ENCODE results near the gene RUBCNL.
"Not testable (repeated sequence)": the region's sequence is repeated elsewhere in the genome, so short reads cannot be mapped to it uniquely, and the experiment has no call there.

RUBCNL gene

GRCh38 chr13:46387064-46387851 lies at the start of gene RUBCNL (continued):
- TF ChIP-seq ZNF24 (tag by site-specific recombination; IDR thresholded peaks at IDR 0.05) (no peak), KLF9 (tag by site-specific recombination; IDR thresholded peaks at IDR 0.05; ENCODE audit: low read depth) (peak; percentile 74; the same call in 1 of the 2 replicates), ZEB2 (tag by site-specific recombination; IDR thresholded peaks at IDR 0.05) (peak; percentile 77), ZBTB26 (tag by site-specific recombination; optimal IDR thresholded peaks at IDR 0.05) (peak; percentile 98), SP2 (tag by site-specific recombination; IDR thresholded peaks at IDR 0.05) (peak; percentile 65)

- H3K9me3 ChIP-seq (ENCODE audit: control insufficient read depth, insufficient read depth, low read depth, low read length); H3K27ac ChIP-seq (ENCODE audit: extremely low read depth, low read depth, low read length); H3K4me1 ChIP-seq (ENCODE audit: control insufficient read depth, insufficient read depth, low read length); H3K36me3 ChIP-seq (ENCODE audit: control insufficient read depth in 2 of 2, insufficient read depth in 1 of 2, low read length in 2 of 2); CTCF ChIA-PET; H3K4me3 ChIP-seq (ENCODE audit: low read depth, low read length): not testable (repeated sequence)
- POLR2A ChIA-PET = interaction anchor here (0.6 kb wide), 1 partner anchor 203 kb away, joined by 4 read pairs; no protein-coding TSS in a partner anchor
Observed at GRCh38 chr13:46429558-46429957, 42.5 kb upstream of the RUBCNL start.

- ChIA-PET POLR2A (no interaction called here), CTCF (no interaction called here)
- TF ChIP-seq ZNF311 (tag by site-specific recombination; IDR thresholded peaks at IDR 0.05; ENCODE audit: borderline replicate concordance) (no peak), ZNF146 (tag by site-specific recombination; IDR thresholded peaks at IDR 0.05) (no peak), TSHZ1 (tag by site-specific recombination; IDR thresholded peaks at IDR 0.05; ENCODE audit: borderline replicate concordance) (no peak), ZNF423 (tag by site-specific recombination; IDR thresholded peaks at IDR 0.05) (no peak), YY2 (tag by site-specific recombination; IDR thresholded peaks at IDR 0.05) (no peak), ZNF19 (tag by site-specific recombination; IDR thresholded peaks at IDR 0.05; ENCODE audit: low read depth) (no peak), ZNF10 (tag by site-specific recombination; IDR thresholded peaks at IDR 0.05) (no peak)
- no peaks in the 10 kb centered on the region for H3K4me1 ChIP-seq (ENCODE audit: control insufficient read depth, insufficient read depth, low read length)
- H3K4me3 ChIP-seq (ENCODE audit: low read depth, low read length) = no peak overlapping the region
- no peaks in the 10 kb centered on the region for H3K9me3 ChIP-seq (ENCODE audit: control insufficient read depth, insufficient read depth, low read depth, low read length)
- H3K27ac ChIP-seq (ENCODE audit: extremely low read depth, low read depth, low read length) = no peak overlapping the region
- no peaks in the 10 kb centered on the region for H3K36me3 ChIP-seq (ENCODE audit: control insufficient read depth in 2 of 2, insufficient read depth in 1 of 2, low read length in 2 of 2)
Observed at GRCh38 chr13:46405457-46405856, 18.4 kb upstream of the RUBCNL start.

- Histone ChIP-seq H3K9me3 (ENCODE audit: control insufficient read depth, insufficient read depth, low read depth, low read length) (no peaks in the 10 kb centered on the region), H3K36me3 (ENCODE audit: control insufficient read depth in 2 of 2, insufficient read depth in 1 of 2, low read length in 2 of 2) (no peaks in the 10 kb centered on the region), H3K27ac (ENCODE audit: extremely low read depth, low read depth, low read length) (no peak overlapping the region), H3K4me3 (ENCODE audit: low read depth, low read length) (no peak overlapping the region), H3K4me1 (ENCODE audit: control insufficient read depth, insufficient read depth, low read length) (no peaks in the 10 kb centered on the region)
- ChIA-PET POLR2A (no interaction called here), CTCF (interaction anchor here (0.6 kb wide), 1 partner anchor 251 kb away, joined by 3 read pairs; no protein-coding TSS in a partner anchor)
- TF ChIP-seq ZNF76 (tag by site-specific recombination; IDR thresholded peaks at IDR 0.05; ENCODE audit: borderline replicate concordance, low read depth) = no peak
- TF ChIP-seq ZNF610 (tag by site-specific recombination; IDR thresholded peaks at IDR 0.05; ENCODE audit: borderline replicate concordance) = no peak
- no peak for TF ChIP-seq ZNF24 (tag by site-specific recombination; IDR thresholded peaks at IDR 0.05)
- TF ChIP-seq SCRT2 (tag by site-specific recombination; IDR thresholded peaks at IDR 0.05) = no peak
- no peak for TF ChIP-seq ZNF148 (tag by site-specific recombination; IDR thresholded peaks at IDR 0.05; ENCODE audit: borderline replicate concordance)
- TF ChIP-seq ZNF341 (tag by site-specific recombination; IDR thresholded peaks at IDR 0.05; ENCODE audit: low read depth) = 0 out of 2 replicates have a peak, but pooled peaks have one; percentile 23
Observed at GRCh38 chr13:46404733-46405100, 17.7 kb upstream of the RUBCNL start.

Data from HEK293 (cell line).